GM18508 (cell line): Measurements from ENCODE around the gene PLEK.
"Not testable (repeated sequence)": the region's sequence is repeated elsewhere in the genome, so short reads cannot be mapped to it uniquely, and the experiment has no call there.

ENCODE experiments used
- ATAC-seq: cut with Tn5 transposase; IDR thresholded peaks from one replicate; pipeline ENCODE4 v1.9.1; 2021; ENCODE audit warnings: moderate number of reproducible peaks; ENCODE audit not compliant: insufficient read depth, unreplicated experiment

Gene PLEK

DNA sequence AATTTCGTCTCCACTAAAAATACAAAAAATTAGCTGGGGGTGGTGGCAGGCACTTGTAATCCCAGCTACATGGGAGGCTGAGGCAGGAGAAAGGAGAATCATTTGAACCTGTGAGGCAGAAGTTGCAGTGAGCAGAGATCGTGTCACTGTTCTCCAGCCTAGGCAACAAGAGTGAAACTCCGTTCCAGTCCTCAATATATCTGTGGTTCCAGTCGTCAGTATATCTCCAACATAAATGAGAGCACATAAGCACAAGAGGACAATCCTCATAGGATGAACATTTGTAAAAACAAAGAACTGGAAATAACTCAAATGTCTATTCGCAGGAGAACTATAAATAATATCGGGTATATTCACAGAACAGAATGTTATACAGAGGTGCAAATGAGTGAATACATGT, 13.1 kb upstream of the PLEK start:
- ATAC-seq, result no peak

DNA sequence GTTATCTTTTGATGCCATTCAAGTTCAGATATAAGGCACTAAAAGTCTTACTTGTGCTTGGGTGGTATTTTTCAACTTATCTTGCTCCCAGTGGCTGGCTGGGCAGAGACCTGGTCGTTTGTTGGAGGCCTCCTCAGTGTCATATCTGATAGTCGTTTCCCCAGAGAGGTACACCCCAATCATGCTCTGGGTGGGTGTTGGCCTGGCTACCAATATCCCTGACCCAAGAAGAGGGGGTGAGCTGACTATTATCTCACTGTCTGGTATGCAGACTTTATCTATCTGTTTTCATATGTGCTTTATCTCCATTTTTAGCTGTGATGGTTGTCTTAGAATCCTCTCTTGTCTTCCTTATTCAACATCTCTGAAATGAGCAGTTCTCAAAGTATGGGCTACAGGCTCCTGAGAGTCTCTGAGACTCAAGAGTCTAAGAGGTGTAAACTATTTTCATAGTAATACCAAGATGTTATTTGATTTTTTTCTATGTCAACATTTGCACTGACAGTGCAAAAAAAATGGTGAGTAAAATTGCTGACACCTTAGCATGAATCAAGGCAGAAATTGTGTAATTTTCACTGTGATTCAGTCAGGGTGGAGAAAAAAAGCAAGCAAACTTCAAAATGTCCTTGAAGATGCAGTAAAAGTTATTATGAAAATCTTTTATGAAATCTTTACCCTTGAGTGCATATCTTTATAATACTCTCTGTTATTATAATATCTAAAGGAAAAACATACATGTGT, 12.3 kb upstream of the PLEK start:
- ATAC-seq, result no peak

- no peak for ATAC-seq
Observed at GRCh38 chr2:68356599-68357239, 8.4 kb upstream of the PLEK start.

- no peak for ATAC-seq
Observed at GRCh38 chr2:68357605-68358337, 7.3 kb upstream of the PLEK start.

DNA sequence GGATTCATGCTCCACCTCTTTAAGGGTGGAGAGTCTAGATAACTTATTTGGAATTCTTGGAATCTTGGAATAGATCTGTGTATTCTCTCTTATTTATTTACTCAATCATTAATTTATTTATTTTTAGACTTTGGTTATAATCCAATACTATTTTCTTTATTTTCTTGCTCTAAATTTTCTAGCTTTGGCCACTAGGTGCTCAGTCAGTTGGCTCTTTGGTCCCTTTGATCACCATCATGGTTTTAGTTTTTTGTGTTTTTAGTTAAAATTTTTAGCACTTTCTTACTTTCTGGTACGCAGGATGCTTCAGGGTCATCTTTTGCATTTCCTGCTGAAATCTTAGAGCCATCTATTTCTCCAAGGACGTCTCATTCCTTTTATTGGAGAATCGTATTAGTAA, 5.2 kb upstream of the PLEK start:
- ATAC-seq, result no peak

GRCh38 chr2:68362069-68362468, 3.0 kb upstream of the PLEK start:
- ATAC-seq, result no peak

GRCh38 chr2:68362749-68363148, 2.3 kb upstream of the PLEK start:
- no peak for ATAC-seq

DNA sequence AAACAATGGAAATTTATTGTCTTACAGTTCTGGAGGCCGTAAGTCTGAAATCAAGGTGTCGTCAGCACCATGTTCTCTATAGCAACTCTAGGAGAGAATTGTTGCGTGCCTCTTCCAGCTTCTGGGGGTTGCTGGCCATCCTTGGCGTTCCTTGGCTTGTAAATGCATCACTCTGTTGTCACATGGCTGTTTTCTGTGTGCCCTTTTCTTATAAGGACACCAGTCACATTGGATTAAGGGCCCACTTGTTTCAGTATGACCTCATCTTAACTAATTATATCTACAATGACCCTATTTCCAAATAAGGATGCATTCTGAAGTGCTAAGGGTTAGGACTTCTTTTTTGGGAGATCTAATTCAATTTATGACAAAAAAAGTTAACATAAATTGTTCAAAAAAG, 1.4 kb upstream of the PLEK start:
- ATAC-seq, result no peak

DNA sequence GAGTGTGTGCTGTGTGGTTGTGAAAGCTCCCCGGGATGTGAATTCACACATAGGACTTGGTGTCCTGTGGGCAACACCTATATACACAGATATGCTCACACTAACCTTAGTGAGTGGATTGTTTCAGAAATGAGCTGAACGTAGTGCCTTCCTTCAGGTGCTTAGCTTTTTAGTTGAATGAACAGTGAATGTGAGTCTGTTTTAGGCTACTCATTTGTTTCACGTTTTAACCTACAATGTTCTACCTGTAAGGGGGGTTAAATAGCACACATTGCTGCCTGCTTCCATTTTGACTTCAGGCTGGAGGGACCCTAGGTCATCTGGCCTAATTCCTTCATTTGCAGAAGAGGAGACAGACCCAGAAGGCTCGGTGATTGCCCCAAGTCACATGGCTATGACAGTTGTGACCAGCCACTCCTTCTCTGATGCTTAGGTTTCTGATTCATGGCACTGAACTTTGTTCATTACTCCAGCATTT, 1.0 kb downstream of the PLEK start:
- no peak for ATAC-seq

DNA sequence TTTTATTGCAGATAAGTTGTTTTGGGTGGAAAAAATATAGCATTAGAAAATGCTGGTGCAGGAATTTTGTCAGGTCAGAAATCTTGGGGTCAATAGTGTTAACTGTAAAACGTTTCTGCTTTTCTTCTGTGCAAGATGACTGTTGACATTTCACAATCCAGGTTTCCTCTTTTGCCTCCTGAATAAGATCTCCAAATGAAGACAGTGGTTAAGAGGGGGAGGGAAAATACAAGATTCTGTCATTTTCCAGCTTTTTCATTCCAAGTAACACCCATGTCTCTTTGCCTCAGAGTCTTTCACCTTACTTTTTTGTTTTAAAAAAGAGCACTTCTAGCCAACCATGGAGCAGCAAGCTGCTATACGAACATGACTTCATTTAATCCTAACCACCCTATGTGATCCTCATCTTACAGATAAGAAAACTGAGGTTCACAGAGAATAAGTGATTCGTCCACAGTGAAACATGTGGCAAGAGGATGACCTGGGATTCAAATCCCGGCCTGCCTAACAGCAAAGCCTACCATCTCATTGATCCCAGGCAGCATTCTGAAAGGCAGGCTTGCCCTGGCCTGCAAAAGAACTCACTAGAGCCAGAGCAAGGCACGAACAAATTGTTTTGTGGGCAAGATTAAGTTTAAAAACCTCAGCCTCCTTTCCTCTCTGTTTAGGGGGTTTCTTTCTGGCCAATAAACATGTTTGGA, 3.0 kb downstream of the PLEK start:
- no peak for ATAC-seq

DNA sequence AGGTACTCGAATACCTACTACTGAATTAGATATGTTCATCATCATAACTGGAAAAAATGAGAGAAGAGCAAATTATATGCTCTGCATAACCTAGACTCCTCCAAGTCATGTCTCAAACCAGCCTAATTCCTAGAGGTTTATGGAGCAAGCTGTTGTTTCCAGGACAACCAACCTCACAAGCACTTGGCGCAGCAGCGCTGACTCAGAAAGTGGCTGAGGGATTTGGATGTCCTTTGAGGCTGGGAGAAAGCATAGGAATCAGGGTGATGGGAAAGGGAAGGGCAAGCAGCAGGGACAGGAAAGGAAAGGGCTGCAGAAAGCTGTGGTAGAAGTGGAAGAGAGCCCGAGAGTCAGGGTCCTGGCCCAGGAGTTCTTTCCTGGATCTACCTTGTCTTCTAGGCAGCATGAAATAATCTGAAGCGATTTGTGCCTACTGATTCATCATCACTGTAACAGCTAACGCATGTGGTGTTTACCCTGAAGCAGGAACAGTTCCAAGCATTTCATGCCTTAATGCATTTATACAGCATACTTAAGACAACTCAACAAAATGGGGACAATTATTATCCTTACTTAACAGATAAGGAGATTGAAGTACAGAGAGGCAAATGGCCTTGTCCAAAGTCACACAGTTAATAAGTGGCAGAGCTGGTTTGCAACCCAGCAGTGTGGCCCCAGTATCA, 3.7 kb downstream of the PLEK start:
- no peak for ATAC-seq

DNA sequence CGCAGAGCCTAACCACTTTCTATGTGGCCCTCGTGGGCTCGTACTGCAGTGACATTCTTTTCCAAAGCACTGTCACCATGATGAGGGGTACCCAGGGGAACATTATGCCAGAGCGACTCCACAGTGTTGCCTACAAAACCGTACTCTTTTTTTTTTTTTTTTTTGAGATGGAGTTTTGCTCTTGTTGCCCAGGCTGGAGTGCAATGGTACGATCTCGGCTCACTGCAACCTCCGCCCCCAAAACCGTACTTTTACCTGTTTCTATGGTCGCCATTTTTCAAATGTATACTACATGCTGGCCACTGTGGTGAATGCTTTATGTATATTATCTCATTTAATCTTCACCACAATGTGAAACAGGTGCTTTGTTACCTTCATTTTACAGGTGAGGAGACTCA, 4.3 kb downstream of the PLEK start:
- no peak for ATAC-seq

DNA sequence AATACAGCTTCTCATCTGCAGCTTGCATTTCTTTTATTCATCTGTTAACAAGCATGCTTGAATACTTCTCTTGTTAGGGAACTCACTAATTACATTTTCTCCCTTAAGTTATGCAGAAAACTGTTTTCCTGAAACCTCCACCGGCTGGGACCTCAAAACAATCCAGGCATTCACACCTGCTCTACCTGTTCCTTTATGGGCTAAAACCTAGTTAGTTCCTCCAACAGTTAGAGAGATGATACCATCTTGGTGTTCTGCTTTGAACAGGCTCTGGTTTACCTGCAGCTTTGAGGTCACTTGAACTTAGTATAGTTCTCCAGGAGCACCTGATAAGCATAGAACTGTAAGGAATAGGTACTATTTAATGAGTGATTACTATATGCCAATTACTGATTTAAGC, 6.1 kb downstream of the PLEK start:
- ATAC-seq, result no peak

DNA sequence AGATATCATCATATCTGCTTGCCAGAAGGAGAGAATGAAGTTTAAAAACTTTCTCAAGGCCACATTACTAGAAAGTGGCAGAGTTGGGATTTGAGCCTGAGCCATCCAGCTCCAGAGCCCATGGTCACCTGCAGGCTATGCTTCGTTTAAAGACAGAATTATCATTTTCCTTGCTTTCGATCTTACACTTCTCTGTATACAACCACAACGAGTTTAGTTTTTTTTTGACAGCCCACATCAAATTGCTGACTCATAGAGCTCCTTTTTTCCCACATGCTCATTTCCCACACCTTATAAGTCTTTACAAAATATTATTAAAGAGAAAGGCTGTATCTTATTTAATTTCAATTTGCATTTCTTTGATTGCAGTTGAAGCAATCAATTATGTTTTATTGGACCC, 6.5 kb downstream of the PLEK start:
- no peak for ATAC-seq

GRCh38 chr2:68372485-68372884, 7.4 kb downstream of the PLEK start:
- no peak for ATAC-seq

DNA sequence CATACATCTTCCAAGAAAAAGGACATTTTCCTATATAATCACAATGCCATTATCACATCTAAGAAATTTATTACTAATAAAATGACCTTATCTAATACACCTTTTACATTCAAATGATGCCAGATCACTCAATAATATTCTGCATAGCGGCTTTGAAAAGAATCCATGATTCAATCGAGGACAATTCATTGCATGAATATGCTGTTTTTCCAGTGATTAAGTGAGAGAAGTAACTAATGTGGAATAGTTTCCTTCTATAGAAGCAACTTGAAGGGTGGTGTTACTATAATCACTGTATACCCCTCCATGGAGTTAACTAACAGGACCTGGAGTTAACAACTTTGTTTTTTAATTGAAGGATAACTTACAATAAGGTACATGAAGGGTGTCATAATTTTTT, 9.1 kb downstream of the PLEK start:
- no peak for ATAC-seq

DNA sequence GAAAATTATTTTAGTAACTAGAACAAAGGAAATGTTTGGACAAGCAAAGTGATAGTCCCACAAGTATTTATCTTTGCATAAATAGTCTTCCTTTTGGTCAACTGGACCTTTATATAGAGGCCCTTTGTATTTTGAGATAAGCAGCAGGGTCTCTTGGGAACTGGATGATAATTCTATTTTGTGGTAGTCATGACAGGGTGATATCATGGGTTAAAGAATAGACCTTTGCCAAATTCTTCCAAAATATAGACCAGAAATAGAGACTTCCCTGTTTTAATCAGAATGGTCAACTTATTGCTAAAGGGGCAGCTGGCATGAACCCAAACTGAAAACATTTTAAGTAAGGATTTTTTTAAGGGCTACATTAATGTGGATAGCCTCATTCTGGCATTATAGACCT, 10.5 kb downstream of the PLEK start:
- no peak for ATAC-seq

- no peak for ATAC-seq
Observed at GRCh38 chr2:68377137-68377780, 12.2 kb downstream of the PLEK start.

- not testable (repeated sequence) for ATAC-seq
Observed at GRCh38 chr2:68378779-68379178, 13.7 kb downstream of the PLEK start.

DNA sequence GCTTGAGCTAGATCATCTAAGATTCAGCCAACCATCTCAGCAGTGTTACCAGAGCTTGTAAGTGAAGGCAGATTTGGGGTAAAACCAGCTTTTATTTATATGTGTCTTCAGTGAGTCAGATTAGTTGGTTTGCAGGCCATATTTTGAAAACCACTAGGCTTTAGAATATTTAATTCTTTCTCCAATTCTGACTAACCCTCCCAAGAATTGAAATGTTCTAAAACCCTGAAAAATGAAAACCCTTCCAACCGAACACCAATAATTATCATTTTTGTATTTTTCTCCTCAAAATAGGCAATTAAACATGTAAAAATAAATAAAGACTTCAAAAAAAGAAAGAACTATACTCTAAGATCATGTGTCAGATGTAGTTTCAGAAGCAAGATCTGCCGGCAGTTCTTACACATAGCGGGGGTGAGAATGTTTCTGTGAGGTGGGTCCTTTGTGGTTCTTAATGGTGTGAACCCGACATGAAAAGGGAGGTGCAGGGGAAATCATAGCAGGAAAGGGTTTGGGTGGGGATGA, 14.2 kb downstream of the PLEK start:
- ATAC-seq, result no peak
